Activated CD8-positive, alpha-beta memory T cell treated with anti-CD3 and anti-CD28 coated beads for 4 hours (primary cell): ENCODE results near the gene LASP1NB.
"Not testable (repeated sequence)": the region's sequence is repeated elsewhere in the genome, so short reads cannot be mapped to it uniquely, and the experiment has no call there.

ENCODE experiments used
- DNase-seq, 2 donors: peaks; one replicate each; pipeline ENCODE4 v3.0.0-alpha.2; 2020; ENCODE audit warnings: low read depth in 2 of 2

Gene LASP1NB

DNA sequence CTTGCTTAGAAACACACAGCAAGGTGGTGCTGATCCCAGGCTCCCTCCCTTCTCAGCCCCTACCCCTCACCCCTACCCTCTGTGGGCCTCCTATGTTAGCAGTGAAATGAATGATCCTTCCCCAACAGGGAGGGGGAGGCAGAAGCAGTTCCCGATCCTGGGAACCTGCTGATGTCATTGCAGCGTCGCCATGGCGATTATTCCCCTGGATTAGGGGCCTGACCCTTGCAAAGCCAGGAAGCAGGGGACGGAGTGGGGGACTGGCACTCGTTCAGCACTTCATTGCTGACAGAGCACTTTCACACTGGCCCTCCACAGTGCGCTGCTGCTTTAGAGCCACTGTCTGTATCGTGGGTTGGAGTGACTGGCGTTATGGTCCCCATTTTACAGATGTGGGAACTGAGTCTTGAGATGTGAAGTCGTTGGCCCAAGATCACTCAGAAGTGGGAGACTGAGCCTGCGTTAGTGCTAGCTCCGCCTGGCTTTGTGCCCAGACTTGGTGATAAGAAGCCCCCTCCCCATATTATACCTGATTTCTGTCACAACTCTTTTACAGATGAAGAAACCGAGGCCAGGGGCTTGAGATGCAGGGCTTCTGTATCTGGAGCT lies 29.0 kb upstream of the LASP1NB start:
- DNase-seq: no peak

DNA sequence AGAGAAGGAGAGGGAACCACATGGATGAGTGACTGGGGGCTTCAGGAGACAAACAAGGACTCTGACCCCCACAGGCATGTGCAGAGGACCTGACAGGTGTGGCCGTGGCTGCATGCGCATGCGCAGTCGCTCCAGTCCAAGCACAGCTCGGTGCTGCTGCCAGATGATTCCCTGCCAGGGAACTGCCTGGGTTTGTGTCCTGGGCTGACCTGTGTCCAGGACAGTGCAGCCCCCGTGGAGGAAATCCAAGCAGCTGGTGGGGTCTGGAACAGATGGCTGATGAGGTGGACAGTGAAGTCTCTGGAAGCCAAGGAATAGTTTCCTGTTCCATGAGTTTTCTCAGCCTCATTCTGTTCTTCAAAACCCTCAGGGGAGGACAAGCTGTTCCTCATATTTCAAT lies 28.2 kb upstream of the LASP1NB start:
- DNase-seq: no peak

DNA sequence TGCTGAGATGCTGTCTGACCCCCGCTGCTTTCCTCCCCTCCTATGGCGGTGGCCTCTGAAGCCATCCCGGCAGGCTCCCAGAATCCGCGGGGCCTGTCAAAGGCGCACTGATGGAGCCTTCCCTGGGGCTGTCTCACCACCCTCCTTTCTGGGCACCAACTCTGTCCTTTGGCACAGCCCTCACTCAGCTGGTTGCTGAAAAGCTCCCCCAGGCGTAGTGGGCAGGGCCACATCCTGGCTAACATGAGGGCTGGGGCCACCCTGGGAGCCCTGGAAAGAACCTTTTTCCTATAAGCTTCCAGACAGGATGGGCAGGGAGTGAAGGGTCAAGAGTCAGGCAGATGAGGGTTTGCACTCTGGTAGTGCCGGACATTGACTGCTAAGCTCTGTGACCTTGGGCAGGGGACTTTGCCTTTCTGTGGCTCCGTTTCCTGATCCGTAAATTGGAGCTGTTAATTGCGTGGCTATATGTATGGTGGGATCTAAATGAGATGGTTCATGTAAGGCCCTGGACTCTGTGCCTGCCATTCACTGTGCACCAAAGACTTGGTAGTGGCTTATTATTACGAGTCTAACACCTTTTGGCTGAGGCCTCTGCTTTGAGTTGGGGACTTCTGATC lies 27.6 kb upstream of the LASP1NB start:
- no peak for DNase-seq

DNA sequence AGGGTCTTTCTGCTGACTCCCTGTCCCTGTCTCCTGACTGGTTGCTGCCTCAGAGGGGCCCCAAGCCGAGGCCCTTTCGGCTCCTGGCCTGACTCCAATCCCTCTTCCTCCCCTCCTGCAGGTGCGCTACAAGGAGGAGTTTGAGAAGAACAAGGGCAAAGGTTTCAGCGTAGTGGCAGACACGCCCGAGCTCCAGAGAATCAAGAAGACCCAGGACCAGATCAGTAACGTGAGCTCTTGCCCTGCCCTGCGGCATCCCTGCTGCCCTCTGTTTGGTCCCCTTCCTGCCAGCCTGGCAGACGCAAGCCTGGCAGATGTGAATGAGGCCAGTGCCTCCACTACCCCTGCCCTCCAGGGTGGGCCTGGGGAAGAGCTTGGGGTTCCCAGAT lies 27.1 kb upstream of the LASP1NB start:
- no peak for DNase-seq

DNA sequence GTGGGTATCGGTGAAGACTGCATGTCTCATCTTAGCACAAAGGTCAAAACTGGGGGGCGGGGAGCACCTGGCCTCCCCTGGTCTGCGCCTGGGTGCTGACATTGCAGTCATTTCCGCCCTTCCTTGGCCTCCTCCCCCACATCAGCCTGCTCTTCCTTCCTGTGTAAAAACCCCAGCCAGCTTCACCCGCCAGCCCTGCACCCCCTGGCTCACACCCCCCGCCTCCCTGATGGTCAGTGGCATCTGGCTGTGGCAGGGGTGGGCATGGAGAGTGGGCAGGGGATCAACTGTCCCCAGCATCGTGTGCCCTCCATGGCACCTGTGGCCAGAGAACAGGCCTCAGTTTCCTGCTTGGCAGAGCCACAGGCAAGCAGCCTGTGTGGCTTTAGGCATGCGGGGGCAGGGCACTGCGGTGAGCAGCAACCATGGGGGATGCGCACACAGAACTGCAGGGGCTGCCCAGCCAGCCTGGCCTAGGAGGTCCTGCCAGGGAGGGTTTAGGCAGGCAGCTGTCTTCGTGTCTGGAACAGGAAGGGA lies 26.5 kb upstream of the LASP1NB start:
- peak; percentile 83 to 86 for DNase-seq

DNA sequence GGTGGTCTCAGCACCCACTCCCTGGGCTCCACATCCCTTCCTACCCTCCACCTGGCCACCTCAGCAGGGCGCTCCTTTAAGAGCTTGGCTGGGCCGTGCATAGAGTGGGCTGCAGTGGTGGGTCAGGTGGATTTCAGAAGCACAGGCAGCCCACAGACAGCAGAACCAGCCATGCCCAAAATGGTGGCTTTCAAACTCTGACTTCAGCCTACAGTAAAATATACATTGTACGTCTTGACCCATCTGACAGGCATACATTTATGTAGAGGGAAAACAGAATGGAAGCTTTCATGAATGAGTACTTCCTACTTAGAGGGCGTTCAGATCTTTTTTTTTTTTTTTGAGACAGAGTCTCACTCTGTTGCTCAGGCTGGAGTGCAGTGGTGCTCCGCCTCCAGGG lies 26.0 kb upstream of the LASP1NB start:
- DNase-seq: no peak

DNA sequence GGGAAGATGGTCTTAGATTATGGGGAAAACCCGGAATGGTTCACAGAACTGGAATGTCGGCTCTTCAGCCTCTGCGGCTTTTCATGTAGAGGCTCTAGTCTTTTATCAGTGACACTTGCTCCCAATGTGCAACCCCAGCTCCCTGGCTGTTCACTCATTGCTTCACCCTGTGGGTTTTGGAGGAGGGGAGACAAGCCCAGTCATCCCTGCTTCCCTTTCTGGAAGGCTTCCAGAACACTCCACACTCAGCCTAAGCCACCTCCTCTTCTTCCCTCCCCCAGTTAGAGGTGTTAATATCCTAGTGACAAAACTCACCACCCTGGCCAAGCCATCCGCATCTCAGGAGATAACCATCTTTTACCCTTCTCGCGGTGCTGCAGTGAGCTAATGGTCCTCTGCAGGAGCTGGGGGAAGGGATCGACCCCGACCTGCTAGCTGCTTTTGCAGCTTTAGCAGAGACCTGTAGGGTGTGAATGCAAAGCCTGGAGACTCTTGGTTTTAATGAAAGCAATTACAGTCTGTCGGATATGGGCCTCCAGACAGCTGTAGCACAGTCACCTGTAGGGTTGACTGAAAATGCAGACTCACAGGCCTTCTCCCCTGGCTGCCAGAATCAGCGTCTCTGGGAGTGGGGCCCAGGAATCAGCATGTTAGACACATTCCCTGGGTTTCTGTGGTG lies 24.3 kb upstream of the LASP1NB start:
- DNase-seq: no peak

DNA sequence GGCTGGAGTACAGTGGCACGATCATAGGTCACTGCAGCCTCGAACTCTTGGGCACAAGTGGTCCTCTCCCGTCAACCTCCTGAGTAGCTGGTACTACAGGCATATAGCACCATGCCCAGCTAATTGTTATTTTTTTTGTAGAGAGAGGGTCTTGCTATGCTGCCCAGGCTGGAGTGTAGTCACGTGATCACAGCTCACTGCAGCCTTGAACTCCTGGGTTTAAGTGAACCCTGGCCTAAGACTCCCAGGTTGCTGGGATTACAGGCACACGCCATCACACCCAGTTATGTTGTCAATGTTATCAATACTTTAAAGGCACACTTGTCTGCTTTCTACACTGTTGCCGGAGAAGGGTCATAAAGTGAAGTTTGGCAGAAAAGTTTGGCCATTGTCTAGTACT lies 22.0 kb upstream of the LASP1NB start:
- DNase-seq: no peak

DNA sequence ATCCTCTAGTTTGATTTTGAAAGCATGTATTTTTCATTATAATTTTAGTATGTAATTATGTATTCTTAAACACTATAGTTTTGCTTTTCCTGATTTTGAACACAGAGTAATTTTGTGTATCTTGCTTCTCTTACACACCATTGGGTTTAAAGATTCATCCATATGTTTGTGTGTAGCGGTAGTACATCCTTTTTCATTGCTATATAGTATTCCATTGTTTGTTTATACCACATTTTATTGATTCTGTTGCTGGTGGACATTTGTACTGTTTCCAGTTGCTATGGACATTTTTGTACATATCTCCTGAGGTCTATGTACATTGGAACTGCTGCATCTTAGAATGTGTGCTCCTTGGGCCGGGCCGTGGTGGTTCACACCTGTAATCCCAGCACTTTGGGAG lies 20.5 kb upstream of the LASP1NB start:
- no peak for DNase-seq

DNA sequence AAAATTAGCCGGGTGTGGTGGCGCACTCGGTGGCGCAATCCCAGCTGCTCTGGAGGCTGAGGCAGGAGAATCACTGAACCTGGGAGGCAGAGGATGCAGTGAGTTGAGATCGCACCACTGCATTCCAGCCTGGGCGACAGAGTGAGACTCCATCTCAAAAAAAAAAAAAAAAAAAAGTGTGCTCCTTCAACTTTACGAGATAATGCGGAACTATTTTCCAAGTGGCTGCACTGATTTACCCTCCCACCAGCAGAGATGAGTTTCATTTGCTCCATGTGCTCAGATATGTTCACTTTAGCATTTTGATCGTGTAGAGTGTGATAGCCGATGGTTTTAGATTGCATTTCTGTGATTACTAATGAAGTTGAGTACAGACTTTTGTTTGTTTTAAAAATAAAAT lies 20.0 kb upstream of the LASP1NB start:
- no peak for DNase-seq

DNA sequence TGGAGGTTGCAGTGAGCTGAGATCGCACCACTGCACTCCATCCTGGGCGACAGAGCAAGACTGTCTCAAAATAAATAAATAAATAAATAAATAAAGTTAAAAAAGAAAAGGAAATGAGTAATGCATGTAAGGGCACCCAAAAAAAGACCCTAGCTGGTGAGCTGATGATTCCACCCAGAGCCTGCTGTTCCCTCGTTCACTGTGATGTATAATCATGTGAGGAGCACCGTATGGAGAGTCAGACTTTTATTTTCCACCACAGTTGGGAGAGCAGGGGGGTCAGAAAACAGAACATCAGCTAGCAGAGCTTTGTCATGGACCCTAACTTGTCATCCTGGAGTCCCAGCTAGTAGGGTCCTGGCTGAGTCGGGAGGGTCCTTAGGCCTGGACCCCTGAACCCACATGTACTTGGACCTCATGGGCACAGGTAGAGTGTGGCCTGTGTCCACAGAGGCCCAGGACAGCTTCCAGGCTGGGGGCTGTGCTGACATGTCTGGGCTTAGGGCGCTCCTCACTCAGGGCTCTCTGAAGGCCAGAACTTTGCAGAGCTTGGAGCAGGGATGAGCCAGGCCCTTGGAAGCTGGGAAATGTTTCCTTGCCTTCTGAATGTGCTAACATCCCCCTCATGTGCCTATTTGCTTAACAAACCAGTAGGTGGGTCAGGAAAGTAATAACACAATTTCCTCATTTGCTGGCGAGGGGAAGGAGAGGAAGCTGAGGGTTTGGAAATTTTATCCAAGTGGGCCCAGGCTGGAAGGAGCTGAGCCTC lies 18.8 kb upstream of the LASP1NB start:
- DNase-seq: no peak

DNA sequence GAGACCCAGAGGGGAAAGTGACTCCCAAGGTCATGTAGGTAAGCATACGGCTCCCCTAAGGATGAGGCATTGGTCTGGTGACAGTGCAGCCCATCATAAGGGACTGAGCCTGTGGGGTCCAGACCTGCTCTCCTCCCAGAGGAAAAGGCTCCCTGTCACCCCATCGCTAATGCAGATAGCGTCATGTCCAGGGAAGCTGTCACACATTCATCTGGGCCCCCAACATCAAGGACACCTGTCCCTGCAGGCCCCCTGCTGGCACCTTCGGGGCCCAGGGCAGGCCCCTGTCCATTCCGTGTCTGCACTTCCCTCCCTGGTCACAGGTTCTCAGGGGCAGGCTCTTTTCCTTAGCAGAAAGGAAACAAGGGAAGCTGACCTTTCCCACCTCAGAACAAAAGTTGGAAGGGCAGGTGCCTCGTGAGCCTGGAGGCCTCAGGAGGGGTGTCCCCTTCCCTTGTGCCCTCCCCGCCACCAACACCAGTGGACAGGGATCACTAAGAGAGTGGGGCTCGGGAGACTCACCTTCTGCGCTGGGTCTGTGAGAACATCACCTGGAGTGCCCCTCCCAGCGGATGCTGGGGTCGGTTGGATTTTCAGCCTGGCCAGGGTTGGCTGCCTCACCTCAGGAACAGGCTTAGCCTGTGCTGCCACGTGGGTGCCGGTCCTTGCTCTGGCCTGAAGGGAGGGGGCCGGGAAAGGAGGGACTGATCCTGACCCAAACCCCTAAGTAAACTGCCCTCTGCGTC lies 17.3 kb upstream of the LASP1NB start:
- no peak for DNase-seq

DNA sequence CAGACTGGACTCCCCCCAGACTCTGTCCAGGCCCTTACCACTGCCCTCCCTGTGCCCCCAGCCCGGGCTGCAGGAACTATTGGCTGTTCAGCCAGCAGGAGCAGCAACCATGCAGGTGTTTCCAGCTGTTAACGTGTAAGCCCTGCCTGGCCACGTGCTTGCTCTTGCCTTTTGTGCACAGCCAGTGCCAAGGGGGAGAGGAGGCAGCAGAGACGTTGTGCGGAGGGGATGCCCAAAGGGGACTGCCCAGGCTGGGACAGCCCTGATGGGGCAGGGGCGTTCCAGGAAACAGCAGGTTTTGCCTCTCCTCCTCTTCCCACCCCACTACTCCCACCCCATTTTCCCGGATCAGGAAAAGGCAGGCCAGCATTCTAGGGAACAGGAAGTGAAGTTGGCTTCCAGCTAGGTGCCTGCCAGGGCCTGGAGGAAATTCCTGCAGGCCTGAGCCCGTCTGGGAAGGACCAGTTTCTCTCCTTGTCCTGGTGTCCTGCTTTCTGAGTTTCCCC lies 16.7 kb upstream of the LASP1NB start:
- no peak for DNase-seq

DNA sequence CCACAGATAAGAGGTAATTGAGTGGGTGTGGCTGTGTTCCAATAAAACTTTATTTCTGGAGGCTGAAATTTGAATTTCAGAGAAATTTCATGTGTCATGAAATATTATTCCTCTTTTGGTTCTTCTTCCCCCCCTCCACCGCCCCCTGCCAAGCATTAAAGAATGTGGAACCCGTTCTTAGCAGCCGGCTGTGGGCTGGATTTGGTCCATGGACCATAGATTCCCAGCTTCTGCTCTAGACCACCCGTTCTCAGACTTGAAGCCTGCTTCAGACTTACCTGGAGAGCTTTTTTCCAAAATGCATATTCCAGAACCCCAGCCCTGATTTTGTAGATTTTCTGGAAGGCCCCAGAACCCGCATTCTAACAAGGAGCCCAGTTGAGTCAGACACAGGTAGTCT lies 15.1 kb upstream of the LASP1NB start:
- no peak for DNase-seq

DNA sequence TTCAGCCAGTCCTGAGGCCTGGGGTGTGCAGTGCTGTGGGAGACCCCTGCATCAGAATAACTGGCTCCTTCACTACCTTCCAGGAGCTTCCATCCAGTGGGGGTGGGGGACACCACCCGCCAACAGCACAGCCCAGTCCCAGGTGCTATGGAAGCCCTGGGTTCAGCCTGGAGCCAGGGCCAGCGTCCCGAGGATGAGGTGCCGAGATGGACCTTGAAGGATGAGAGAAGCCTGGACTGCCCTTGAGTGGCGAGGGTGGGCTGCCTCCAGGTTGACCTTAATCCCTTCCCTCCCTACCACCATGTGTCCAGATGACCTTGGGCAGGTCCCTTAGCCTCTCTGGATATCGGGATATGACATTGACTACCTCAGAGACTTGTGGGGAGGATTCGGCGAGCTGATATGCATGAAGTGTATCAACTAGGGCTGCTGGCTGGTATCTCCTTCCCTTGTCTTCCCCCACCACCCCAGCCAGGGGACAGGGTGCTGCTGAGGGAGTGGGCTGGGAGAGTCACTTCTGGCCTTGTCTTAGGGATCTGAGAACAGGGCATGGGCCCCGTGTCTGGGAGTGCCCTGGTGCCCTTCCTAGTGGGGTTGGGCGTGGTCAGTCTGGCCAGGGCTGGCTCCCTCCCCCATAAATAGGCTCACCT lies 14.2 kb upstream of the LASP1NB start:
- DNase-seq: no peak

DNA sequence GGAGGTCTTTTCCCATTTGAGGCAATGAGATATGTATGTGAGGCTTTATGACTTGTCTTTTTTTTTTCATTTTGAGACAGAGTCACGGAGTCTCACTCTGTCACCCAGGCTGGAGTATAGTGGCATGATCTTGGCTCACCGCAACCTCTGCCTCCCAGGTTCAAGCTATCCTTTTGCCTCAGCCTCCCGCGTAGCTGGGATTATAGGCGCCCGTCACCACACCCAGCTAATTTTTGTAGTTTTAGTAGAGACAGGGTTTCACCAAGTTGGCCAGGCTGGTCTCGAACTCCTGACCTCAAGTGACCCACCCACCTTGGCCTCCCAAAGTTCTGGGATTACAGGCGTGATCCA lies 13.7 kb upstream of the LASP1NB start:
- not testable (repeated sequence) for DNase-seq

DNA sequence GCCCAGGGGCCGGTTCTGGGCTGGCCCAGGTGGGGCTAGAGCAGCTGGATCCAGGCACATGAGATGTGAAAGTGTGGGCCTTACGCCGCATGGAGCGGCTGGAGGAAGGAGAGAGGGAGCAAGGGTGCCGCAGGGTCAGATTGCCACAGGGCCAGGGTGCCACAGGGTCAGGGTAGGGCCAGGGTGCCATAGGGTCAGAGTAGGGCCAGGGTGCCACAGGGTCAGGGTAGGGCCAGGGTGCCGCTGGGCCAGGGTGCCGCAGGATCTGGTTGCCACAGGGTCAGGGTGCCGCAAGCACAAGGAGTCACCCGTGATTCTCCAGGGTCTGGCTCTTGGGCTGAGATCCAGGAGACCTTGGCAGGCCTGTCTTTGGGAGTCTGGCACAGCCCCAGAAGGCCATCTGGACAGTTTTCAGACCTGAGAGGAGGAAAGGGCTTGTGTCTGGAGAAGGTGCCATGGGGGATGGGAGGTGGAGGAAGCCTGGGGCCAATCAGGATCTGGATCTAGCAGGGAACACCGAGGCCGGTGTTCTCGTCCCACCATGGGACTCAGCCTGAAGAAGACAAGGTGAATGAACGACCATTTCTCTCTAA lies 13.1 kb upstream of the LASP1NB start:
- no peak for DNase-seq

DNA sequence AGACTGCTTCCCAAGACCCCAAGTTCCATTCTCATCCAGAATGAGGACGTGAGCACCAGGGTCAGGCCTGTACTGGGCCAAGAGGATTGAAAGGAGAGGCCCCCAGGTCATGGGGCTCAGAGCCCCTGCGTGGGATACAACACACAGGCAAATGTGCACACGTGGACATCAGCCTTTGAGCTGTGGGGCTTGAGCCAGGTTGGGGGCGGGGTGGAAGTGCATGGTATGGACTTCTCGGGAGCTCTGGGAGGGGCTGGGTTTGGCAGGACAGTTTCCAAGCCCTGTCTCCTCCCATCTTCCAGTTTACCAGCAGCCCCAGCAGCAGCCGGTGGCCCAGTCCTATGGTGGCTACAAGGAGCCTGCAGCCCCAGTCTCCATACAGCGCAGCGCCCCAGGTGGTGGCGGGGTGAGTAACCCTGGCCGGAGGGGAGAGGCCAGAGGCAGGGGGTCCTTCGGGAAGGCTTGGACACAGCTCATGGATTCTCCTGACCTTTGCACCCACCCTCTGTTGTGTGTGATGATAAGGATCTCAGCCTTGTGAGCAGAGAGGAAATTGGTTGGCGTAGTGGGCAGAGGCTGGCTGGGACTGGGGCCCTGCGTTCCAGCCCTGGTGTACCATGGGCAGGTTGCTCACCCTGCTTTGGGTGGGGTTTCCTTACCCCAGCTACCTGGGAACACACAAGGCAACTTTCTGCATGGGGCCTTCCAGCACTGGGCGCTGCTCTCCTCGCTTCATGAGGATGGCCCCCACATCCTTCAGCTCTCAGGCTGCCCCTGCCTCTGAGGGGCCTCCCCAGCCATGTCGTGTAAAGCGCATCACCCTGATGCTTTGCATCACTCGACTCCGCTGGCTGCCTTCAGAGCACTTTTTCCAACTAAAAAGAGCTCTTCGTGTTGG lies 10.4 kb upstream of the LASP1NB start:
- DNase-seq: no peak

DNA sequence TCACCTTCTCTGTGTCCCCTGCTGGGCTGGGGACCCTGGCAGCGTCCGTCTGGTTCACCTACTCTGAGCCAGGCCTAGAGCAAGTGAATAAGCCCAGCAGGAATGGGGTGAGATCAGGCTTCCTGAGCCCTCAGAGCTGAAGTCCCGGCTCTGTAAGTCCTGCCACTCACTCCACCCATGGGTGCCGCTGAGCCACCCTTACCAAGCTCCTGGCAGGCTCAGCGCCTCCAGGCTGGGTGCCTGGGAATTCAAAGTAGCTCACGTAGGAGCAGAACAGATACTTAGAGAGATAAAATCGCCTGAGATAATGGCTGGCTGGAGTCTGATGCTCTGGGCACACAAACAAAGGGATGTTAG lies 9.8 kb upstream of the LASP1NB start:
- DNase-seq: no peak

DNA sequence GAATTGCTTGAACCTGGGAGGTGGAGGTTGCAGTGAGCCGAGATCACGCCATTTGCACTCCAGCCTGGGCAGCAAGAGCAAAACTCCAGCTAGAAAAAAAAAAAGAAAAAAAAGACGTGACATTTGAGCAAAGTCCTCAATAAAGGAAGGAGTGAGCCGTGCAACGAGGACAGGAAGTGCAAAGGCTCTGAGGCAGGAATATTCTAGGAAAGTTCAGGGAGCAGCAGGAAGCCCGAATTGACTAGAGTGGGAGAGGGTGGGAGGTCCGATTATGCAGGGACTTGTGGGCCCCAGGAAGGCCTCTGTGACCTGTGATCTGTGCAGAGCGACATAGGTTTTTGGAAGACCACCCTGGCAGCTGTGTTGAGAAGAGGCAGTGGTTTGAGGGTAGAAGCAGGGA lies 8.6 kb upstream of the LASP1NB start:
- no peak for DNase-seq
